Measurements from ENCODE around the gene PRSS2.

Gene PRSS2

GRCh38 chr7:142819530-142819929 is 48.8 kb downstream of the PRSS2 start:
- TF ChIP-seq GATA3 (IDR thresholded peaks at IDR 0.05; ENCODE audit: low read depth, low read length) (no peak), GATA2 (IDR thresholded peaks at IDR 0.05; ENCODE audit: low read depth, low read length) (no peak)

DNA sequence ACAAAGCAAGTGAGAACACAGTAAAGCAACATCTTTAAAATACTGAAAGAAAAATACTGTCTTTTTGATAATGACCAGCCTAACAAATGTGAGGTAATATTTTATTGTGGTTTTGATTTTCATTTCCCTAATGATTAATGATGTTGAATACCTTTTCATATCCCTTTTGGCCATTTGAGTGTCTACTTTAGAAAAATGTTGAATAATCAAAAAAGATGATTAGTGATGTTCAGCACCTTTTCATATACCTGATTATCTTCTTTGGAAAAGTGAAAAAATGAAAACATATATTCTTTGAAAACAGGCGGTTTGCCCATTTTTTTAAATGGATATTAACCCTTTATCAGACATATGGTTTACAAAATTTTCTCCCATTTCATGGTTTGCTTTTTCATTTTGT is 51.9 kb downstream of the PRSS2 start:
- TF ChIP-seq GATA3 (IDR thresholded peaks at IDR 0.05; ENCODE audit: low read depth, low read length): no peak
- no peak for TF ChIP-seq GATA2 (IDR thresholded peaks at IDR 0.05; ENCODE audit: low read depth, low read length)
